ENCODE data around the gene DMBX1.

The DMBX1 gene

GRCh38 chr1:46461017-46461808, 28.4 kb upstream of the DMBX1 start:
- TF ChIP-seq, protein P1, sequence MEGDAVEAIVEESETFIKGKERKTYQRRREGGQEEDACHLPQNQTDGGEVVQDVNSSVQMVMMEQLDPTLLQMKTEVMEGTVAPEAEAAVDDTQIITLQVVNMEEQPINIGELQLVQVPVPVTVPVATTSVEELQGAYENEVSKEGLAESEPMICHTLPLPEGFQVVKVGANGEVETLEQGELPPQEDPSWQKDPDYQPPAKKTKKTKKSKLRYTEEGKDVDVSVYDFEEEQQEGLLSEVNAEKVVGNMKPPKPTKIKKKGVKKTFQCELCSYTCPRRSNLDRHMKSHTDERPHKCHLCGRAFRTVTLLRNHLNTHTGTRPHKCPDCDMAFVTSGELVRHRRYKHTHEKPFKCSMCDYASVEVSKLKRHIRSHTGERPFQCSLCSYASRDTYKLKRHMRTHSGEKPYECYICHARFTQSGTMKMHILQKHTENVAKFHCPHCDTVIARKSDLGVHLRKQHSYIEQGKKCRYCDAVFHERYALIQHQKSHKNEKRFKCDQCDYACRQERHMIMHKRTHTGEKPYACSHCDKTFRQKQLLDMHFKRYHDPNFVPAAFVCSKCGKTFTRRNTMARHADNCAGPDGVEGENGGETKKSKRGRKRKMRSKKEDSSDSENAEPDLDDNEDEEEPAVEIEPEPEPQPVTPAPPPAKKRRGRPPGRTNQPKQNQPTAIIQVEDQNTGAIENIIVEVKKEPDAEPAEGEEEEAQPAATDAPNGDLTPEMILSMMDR (IDR thresholded peaks at IDR 0.05; ENCODE audit: low read depth, low read length): no peak
- no peak overlapping the region for H3K4me3 ChIP-seq (replicated peaks in 1 of 2; ENCODE audit: low read depth in 2 of 2, low read length in 2 of 2)
- DNase-seq (ENCODE audit: low read depth in 2 of 2): no peak

- DNase-seq (ENCODE audit: low read depth in 2 of 2): no peak
- H3K4me3 ChIP-seq (replicated peaks in 1 of 2; ENCODE audit: low read depth in 2 of 2, low read length in 2 of 2): no peak overlapping the region
- TF ChIP-seq, protein P1 (IDR thresholded peaks at IDR 0.05; ENCODE audit: low read depth, low read length): no peak
Observed at GRCh38 chr1:46461809-46462448, 27.7 kb upstream of the DMBX1 start.

DNA sequence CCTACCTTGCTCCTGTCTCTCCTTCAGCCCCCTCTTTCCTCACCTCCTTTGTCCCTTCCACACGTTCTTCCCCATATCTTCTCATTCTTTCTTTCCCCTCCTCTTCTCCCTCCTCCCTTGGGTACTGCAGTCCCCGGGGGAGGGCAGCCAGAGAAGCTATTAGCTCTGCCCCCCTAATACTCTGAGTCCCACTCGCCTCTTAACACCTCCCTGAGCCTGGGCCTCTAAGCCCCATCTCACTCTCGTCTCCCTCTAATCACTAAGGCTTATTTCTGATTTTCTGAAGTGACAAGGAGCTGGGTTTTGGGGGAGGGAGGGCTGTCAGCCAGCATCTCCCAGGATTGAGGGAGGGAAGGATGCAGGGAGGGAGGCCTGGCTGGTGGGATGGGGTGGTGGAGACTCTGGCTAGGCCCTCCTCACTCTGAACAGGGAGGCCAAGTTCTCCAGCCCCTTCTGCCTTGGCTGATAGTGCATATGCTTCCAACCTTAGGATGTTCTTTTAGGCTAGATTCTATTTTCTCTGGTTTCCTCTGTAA, 25.6 kb upstream of the DMBX1 start:
- TF ChIP-seq, protein P1 (IDR thresholded peaks at IDR 0.05; ENCODE audit: low read depth, low read length): no peak
- no peak for DNase-seq (ENCODE audit: low read depth in 2 of 2)
- H3K4me3 ChIP-seq (replicated peaks in 1 of 2; ENCODE audit: low read depth in 2 of 2, low read length in 2 of 2): no peak overlapping the region

DNA sequence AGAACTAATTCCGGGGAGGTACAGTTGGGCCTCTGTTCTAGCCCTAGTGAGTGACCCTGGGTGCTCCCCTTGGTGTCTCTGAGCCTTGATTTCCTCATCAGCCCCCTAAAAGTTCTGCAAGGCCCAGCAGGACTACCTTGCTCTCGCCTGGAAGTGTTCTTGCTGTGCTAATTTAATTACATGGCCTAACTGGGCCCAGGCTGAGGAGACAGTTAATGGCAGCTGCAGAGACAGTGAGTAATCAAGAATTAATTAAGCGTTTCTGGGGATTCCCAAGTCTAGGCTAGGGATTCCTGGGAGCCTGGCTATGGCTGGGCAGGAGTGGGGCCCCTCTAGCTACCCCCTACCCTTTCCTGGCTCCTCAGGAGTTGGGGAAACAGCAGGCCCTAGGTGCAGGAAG, 24.7 kb upstream of the DMBX1 start:
- DNase-seq (ENCODE audit: low read depth in 2 of 2): no peak
- no peak overlapping the region for H3K4me3 ChIP-seq (replicated peaks in 1 of 2; ENCODE audit: low read depth in 2 of 2, low read length in 2 of 2)
- TF ChIP-seq, protein P1 (IDR thresholded peaks at IDR 0.05; ENCODE audit: low read depth, low read length): no peak

DNA sequence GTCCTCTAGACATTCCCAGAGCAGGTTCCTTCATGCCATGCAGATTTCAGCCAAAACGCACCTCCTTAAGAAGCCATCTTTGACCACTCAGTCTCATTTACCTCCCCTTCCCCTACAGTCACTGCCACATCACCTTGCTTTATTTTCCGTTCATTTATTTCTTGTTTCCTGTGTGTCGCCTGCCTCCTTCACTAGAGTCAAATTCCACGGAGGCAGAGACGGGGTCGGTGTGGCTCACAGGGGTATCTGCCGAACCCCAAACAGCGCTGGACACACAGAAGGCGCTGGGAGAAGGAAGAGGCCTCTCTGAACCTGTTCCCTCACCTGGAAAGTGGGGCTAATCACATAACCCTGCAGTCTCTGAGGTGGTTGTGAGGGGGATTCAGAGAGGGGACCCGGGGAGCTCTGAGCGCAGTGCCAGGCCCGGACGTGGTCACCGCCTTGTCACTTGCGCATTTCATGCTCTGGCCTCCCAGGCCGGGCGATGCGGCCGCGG, 23.6 kb upstream of the DMBX1 start:
- peak overlapping the region in 1 of 2 donors; percentile 54 for H3K4me3 ChIP-seq (replicated peaks in 1 of 2; ENCODE audit: low read depth in 2 of 2, low read length in 2 of 2)
- no peak for DNase-seq (ENCODE audit: low read depth in 2 of 2)
- TF ChIP-seq, protein P1 (IDR thresholded peaks at IDR 0.05; ENCODE audit: low read depth, low read length): no peak

DNA sequence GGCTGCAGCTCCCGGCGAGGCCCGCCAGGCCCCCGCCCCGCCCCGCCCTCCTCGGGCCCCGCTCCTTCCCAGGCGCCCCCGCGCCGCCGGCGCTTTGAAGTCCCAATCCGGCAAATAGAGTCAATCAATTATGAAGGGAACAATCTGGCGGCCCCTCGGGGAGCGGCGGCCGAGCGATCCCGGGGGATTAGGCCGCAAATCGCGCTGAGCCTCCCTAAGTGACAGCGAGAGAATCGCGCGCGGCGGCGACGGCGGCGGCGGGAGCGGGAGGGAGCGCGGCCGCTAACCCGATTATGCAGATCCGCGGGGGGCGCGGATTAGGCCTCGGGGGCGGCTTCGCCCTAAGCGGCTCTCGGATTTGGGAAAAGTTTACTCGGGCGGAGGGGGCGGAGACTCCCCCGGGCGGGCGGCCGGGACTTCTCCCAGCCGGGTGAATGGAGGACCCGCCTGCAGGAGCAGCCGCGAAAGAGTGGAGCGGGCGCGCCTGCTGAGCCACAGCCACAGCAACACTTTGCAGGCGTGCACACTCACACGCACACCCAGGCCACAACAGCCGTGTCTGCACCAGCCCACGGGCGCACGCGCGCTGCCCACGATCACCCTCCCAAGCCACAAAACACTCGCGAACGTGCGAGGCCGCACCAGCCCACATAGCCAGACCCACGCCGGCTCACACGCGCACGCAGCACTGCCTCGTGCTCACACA, 23.0 kb upstream of the DMBX1 start:
- TF ChIP-seq, protein P1 (IDR thresholded peaks at IDR 0.05; ENCODE audit: low read depth, low read length): no peak
- DNase-seq (ENCODE audit: low read depth in 2 of 2): peak in 1 of 2 donors; percentile 10
- H3K4me3 ChIP-seq (replicated peaks in 1 of 2; ENCODE audit: low read depth in 2 of 2, low read length in 2 of 2): peak overlapping the region; percentile 47 to 54
